Epithelial cell of proximal tubule (primary cell): Measurements from ENCODE around the gene ABCG2. TPM values are rescaled to one million over a fixed set of nuclear protein-coding genes. Genes with fewer than 3 reads are reported as not detected.

ENCODE experiments used
- DNase-seq: peaks from one replicate; pipeline ENCODE4 v3.0.0-alpha.2; 2011; ENCODE audit warnings: low read depth
- H3K4me3 ChIP-seq: 2 replicates; pipeline ENCODE4 v1.5.1; 2011; ENCODE audit warnings: low read depth, mild to moderate bottlenecking, low read length
- total RNA-seq: library from RNA; depleted of rRNA; stranded (reverse); fragments of >200 nt; gene quantifications from 2 replicates; pipeline ENCODE4 v1.2.3, GENCODE V29; 2015
- TF ChIP-seq, protein P1 (sequence below): conservative IDR thresholded peaks from 2 replicates; pipeline ENCODE4 v1.5.1; 2012; ENCODE audit warnings: low read depth, mild to moderate bottlenecking, low read length

The ABCG2 gene
- total RNA-seq, 1 donor from 2014 or later = 0.29 TPM

DNA sequence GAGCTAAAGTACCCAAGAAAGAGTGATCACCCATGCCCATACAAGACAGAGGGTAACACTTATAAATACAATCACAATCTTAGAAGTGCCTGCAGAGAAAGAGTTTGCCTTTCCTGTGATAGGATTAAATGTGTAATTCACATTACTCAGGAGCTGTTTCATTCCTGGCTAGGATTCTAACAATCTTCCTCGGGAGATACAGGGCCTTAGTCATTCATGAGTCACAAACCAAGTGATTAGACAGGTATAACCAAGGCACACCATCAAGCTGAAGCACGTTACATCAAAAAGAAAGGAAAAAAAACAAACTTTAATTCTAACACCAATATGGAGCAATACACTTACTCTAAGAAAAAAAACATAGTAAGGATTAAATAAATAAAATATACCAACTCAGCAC, 14.9 kb downstream of the ABCG2 start:
- H3K4me3 ChIP-seq = no peak overlapping the region
- peak; percentile 64 for DNase-seq
- TF ChIP-seq, protein P1, sequence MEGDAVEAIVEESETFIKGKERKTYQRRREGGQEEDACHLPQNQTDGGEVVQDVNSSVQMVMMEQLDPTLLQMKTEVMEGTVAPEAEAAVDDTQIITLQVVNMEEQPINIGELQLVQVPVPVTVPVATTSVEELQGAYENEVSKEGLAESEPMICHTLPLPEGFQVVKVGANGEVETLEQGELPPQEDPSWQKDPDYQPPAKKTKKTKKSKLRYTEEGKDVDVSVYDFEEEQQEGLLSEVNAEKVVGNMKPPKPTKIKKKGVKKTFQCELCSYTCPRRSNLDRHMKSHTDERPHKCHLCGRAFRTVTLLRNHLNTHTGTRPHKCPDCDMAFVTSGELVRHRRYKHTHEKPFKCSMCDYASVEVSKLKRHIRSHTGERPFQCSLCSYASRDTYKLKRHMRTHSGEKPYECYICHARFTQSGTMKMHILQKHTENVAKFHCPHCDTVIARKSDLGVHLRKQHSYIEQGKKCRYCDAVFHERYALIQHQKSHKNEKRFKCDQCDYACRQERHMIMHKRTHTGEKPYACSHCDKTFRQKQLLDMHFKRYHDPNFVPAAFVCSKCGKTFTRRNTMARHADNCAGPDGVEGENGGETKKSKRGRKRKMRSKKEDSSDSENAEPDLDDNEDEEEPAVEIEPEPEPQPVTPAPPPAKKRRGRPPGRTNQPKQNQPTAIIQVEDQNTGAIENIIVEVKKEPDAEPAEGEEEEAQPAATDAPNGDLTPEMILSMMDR = no peak

- H3K4me3 ChIP-seq = no peak overlapping the region
- DNase-seq = peak; percentile 74
- TF ChIP-seq, protein P1 = no peak
These were observed 19.9 kb downstream of the ABCG2 start for GRCh38 chr4:88138561-88138960.

DNA sequence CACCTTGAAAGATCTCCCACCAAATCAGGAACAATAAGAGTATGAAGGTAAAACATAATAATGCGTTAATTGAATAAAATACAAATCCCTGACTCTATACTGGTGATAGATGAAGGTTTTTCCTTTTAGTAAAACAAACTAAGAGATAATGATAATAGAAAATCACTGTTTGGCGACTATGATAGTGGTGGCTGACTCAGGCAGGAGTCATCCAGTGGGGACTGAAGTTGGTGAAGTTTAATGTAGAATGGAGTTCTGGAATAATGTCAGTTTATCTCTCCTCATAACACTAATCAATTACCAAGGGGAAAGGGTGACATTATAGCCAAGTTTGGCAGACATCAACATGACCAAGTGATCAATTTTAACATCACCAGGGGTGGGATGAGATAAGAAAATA, 21.3 kb downstream of the ABCG2 start:
- no peak overlapping the region for H3K4me3 ChIP-seq
- DNase-seq = no peak
- TF ChIP-seq, protein P1 = no peak

DNA sequence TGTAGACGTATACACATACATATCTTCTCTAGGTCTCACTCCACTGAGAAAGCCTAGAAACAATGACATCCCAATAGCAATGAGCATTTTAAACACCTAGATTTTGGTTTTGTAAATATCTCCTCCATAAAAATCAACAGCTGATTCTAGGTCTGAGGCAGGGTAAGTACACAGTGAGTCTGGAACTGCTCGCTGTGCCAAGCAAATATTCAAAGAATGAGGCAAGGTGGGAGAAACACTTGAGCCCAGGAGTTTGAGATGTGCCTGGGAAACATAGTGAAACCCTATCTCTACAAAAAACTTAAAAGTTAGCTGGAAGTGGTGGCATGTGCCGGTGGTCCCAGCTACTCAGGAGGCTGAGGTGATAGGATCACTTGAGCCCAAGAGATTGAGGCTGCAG, 22.2 kb downstream of the ABCG2 start:
- TF ChIP-seq, protein P1 = no peak
- DNase-seq = no peak

GRCh38 chr4:88135356-88135663, 23.1 kb downstream of the ABCG2 start:
- no peak for DNase-seq
- TF ChIP-seq, protein P1 = no peak
- H3K4me3 ChIP-seq = no peak overlapping the region

More for the DNA sequence above, 22.2 kb downstream of the ABCG2 start:
- H3K4me3 ChIP-seq = no peak overlapping the region

DNA sequence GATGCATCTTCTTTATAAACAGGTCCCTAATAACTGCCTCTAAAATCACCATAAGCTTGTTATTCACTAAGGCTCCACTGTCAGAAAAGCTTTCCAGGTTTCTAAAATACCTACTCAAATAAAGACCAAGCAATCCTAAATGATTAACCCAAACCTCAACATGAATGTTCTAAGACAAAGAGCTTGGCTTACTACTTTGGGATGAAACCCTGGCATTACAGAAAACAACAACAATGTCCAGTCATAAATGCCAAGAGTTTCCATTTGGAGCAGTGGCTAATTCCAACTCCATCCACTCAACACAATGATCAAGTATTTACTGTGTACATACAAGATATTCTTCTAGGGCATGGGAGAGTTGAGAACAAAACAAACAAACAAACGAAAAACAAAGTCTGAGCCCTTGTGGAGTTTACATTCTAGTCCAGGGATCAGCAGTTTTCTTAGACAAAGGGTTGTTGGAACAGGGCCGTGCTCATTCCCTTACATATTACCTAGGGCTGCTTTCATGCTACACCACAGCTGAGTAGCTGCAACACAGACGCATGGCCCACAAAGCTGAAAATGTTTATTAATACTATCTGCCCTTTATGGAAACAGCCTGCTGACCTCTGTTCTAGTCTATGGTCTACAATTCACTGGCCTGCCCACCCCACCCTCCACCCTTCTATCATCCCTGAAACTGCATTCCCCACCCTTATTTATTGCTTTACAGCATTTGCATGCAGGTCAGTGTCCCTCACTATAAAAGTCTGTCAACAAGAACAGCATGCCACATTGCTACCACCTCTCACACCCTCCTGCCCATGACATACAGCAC, 23.7 kb downstream of the ABCG2 start:
- peak; percentile 58 for DNase-seq
- TF ChIP-seq, protein P1 = no peak
- H3K4me3 ChIP-seq = no peak overlapping the region

- no peak for DNase-seq
- TF ChIP-seq, protein P1 = no peak
- no peak overlapping the region for H3K4me3 ChIP-seq
These were observed 24.3 kb downstream of the ABCG2 start for GRCh38 chr4:88134111-88134510.
